Measurements from ENCODE around the gene B4GALT6.
"Not testable (repeated sequence)": the region's sequence is repeated elsewhere in the genome, so short reads cannot be mapped to it uniquely, and the experiment has no call there.

DNA sequence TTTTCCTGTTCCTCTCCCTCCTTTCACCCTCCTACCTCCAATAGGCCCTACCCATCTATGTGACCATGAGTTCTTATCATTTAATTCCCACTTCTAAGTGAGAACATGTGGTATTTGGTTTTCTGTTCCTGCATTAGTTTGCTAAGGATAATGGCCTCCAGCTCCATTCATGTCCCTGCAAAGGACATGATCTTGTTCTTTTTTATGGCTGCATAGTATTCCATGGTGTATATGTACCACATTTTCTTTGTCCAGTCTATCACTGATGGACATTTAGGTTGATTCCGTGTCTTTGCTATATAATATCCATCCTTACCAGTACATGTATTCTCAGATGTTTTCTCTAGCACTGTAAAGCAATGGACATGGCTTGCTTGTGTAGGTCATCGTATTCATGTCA lies 44.8 kb upstream of the B4GALT6 start:
- TF ChIP-seq POLR2AphosphoS5 (IDR thresholded peaks at IDR 0.05; ENCODE audit: low read length); JUND (IDR thresholded peaks at IDR 0.05; ENCODE audit: low read depth, low read length); RB1 (IDR thresholded peaks at IDR 0.05; ENCODE audit: borderline replicate concordance); NFIC (IDR thresholded peaks at IDR 0.05; ENCODE audit: low read depth, low read length); SIN3A (IDR thresholded peaks at IDR 0.05; ENCODE audit: low read depth, low read length): not testable (repeated sequence)
- TF ChIP-seq, protein P1, sequence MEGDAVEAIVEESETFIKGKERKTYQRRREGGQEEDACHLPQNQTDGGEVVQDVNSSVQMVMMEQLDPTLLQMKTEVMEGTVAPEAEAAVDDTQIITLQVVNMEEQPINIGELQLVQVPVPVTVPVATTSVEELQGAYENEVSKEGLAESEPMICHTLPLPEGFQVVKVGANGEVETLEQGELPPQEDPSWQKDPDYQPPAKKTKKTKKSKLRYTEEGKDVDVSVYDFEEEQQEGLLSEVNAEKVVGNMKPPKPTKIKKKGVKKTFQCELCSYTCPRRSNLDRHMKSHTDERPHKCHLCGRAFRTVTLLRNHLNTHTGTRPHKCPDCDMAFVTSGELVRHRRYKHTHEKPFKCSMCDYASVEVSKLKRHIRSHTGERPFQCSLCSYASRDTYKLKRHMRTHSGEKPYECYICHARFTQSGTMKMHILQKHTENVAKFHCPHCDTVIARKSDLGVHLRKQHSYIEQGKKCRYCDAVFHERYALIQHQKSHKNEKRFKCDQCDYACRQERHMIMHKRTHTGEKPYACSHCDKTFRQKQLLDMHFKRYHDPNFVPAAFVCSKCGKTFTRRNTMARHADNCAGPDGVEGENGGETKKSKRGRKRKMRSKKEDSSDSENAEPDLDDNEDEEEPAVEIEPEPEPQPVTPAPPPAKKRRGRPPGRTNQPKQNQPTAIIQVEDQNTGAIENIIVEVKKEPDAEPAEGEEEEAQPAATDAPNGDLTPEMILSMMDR (IDR thresholded peaks at IDR 0.05 in 2 of 3, conservative IDR thresholded peaks at IDR 0.05 in 1 of 3; ENCODE audit: control insufficient read depth in 2 of 3, extremely low read depth in 1 of 3, insufficient read depth in 1 of 3, low read depth in 3 of 3, low read length in 3 of 3) = not testable (repeated sequence)
- TF ChIP-seq, protein P2, sequence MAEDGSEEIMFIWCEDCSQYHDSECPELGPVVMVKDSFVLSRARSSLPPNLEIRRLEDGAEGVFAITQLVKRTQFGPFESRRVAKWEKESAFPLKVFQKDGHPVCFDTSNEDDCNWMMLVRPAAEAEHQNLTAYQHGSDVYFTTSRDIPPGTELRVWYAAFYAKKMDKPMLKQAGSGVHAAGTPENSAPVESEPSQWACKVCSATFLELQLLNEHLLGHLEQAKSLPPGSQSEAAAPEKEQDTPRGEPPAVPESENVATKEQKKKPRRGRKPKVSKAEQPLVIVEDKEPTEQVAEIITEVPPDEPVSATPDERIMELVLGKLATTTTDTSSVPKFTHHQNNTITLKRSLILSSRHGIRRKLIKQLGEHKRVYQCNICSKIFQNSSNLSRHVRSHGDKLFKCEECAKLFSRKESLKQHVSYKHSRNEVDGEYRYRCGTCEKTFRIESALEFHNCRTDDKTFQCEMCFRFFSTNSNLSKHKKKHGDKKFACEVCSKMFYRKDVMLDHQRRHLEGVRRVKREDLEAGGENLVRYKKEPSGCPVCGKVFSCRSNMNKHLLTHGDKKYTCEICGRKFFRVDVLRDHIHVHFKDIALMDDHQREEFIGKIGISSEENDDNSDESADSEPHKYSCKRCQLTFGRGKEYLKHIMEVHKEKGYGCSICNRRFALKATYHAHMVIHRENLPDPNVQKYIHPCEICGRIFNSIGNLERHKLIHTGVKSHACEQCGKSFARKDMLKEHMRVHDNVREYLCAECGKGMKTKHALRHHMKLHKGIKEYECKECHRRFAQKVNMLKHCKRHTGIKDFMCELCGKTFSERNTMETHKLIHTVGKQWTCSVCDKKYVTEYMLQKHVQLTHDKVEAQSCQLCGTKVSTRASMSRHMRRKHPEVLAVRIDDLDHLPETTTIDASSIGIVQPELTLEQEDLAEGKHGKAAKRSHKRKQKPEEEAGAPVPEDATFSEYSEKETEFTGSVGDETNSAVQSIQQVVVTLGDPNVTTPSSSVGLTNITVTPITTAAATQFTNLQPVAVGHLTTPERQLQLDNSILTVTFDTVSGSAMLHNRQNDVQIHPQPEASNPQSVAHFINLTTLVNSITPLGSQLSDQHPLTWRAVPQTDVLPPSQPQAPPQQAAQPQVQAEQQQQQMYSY (CRISPR knock-in tag; IDR thresholded peaks at IDR 0.05) = not testable (repeated sequence)
- TF ChIP-seq, protein P3, sequence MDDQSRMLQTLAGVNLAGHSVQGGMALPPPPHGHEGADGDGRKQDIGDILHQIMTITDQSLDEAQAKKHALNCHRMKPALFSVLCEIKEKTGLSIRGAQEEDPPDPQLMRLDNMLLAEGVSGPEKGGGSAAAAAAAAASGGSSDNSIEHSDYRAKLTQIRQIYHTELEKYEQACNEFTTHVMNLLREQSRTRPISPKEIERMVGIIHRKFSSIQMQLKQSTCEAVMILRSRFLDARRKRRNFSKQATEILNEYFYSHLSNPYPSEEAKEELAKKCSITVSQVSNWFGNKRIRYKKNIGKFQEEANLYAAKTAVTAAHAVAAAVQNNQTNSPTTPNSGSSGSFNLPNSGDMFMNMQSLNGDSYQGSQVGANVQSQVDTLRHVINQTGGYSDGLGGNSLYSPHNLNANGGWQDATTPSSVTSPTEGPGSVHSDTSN (IDR thresholded peaks at IDR 0.05; ENCODE audit: insufficient replicate concordance, low read depth, low read length) = not testable (repeated sequence)
